ENCODE measurements around the gene FSIP2. TPM values are rescaled to one million over a fixed set of nuclear protein-coding genes. Genes with fewer than 3 reads are reported as not detected.

Gene FSIP2
- total and polyA plus RNA-seq, 2 donors (not counting 3 experiments of a cell fraction or from before 2014, with no cell fraction given), result 0.04 to 0.24 TPM

GRCh38 chr2:185780890-185781289 is 42.3 kb downstream of the FSIP2 start:
- dilution Hi-C loops (cut with MboI; ENCODE audit: extremely low pct_ligation_motif_present, low sequenced_read_pairs), result no loop called here
- CTCF ChIA-PET, result no interaction called here
- Histone ChIP-seq H3K9me1 (replicated peaks; ENCODE audit: control insufficient read depth, extremely low read depth, insufficient read depth, low read length) (no peaks in the 10 kb centered on the region), H3K36me3 (ENCODE audit: control insufficient read depth in 2 of 2, extremely low read depth in 1 of 2, insufficient read depth in 2 of 2, low read length in 2 of 2) (no peaks in the 10 kb centered on the region), H3K27ac (ENCODE audit: insufficient read depth, low read depth, low read length) (no peak overlapping the region), H3K4me3 (replicated peaks in 1 of 3; ENCODE audit: insufficient read depth in 1 of 3, low read depth in 1 of 3, low read length in 3 of 3) (no peak overlapping the region), H3K4me1 (ENCODE audit: control insufficient read depth, extremely low read depth, insufficient read depth, low read length) (no peaks in the 10 kb centered on the region), H3K9ac (replicated peaks; ENCODE audit: extremely low read depth, insufficient read depth, low read length) (no peak overlapping the region), H3K79me2 (ENCODE audit: control insufficient read depth, insufficient read depth, low read length) (no peaks in the 10 kb centered on the region), H3K9me3 (replicated peaks; ENCODE audit: control insufficient read depth, insufficient read depth, low read length) (no peaks in the 10 kb centered on the region), H3K4me2 (ENCODE audit: insufficient read depth, low read length) (no peak overlapping the region), H3K27me3 (ENCODE audit: control insufficient read depth in 2 of 2, insufficient read depth in 2 of 2, low read length in 2 of 2) (no peaks in the 10 kb centered on the region), H2AFZ (ENCODE audit: low read depth, low read length) (no peak overlapping the region), H4K20me1 (replicated peaks; ENCODE audit: control insufficient read depth, extremely low read depth, insufficient read depth, low read length) (no peaks in the 10 kb centered on the region)
- TF ChIP-seq JUN (IDR thresholded peaks at IDR 0.05; ENCODE audit: borderline replicate concordance, insufficient read depth, insufficient read length, low read depth), result no peak
- TF ChIP-seq FOS (IDR thresholded peaks at IDR 0.05; ENCODE audit: borderline replicate concordance, insufficient read depth, low read length), result no peak
- intact Hi-C loops (cut with micrococcal nuclease), result no loop called here
- BruUV-seq (replicated peaks), result no TSS peak
- DNase-seq (ENCODE audit: low read depth, low spot score) (no peak), FAIRE-seq (no peak)
- POLR2A ChIA-PET, result no interaction called here

GRCh38 chr2:185782223-185782769 is 43.7 kb downstream of the FSIP2 start:
- Histone ChIP-seq H3K4me2 (ENCODE audit: insufficient read depth, low read length) (no peak overlapping the region), H3K4me3 (replicated peaks in 1 of 3; ENCODE audit: insufficient read depth in 1 of 3, low read depth in 1 of 3, low read length in 3 of 3) (no peak overlapping the region), H3K27me3 (ENCODE audit: control insufficient read depth in 2 of 2, insufficient read depth in 2 of 2, low read length in 2 of 2) (no peaks in the 10 kb centered on the region), H3K9ac (replicated peaks; ENCODE audit: extremely low read depth, insufficient read depth, low read length) (no peak overlapping the region), H2AFZ (ENCODE audit: low read depth, low read length) (no peak overlapping the region), H3K27ac (ENCODE audit: insufficient read depth, low read depth, low read length) (no peak overlapping the region), H3K36me3 (ENCODE audit: control insufficient read depth in 2 of 2, extremely low read depth in 1 of 2, insufficient read depth in 2 of 2, low read length in 2 of 2) (no peaks in the 10 kb centered on the region), H3K4me1 (ENCODE audit: control insufficient read depth, extremely low read depth, insufficient read depth, low read length) (peaks cover under 1% of the 10 kb centered on the region), H3K9me1 (replicated peaks; ENCODE audit: control insufficient read depth, extremely low read depth, insufficient read depth, low read length) (no peaks in the 10 kb centered on the region), H4K20me1 (replicated peaks; ENCODE audit: control insufficient read depth, extremely low read depth, insufficient read depth, low read length) (no peaks in the 10 kb centered on the region), H3K79me2 (ENCODE audit: control insufficient read depth, insufficient read depth, low read length) (no peaks in the 10 kb centered on the region), H3K9me3 (replicated peaks; ENCODE audit: control insufficient read depth, insufficient read depth, low read length) (no peaks in the 10 kb centered on the region)
- DNase-seq (ENCODE audit: low read depth, low spot score) (no peak), FAIRE-seq (no peak)
- CTCF ChIA-PET, result interaction anchor here (1.1 kb wide), 1 partner anchor 14 kb away, joined by 4 read pairs; no protein-coding TSS in a partner anchor
- POLR2A ChIA-PET, result no interaction called here
- BruUV-seq (replicated peaks), result no TSS peak
- intact Hi-C loops (cut with micrococcal nuclease), result no loop called here
- no peak for TF ChIP-seq EZH2 (IDR thresholded peaks at IDR 0.05; ENCODE audit: borderline replicate concordance, low read depth, low read length, severe bottlenecking)
- TF ChIP-seq FOS (IDR thresholded peaks at IDR 0.05; ENCODE audit: borderline replicate concordance, insufficient read depth, low read length), result no peak
- TF ChIP-seq MAX (IDR thresholded peaks at IDR 0.05; ENCODE audit: insufficient read depth, insufficient read length), result no peak
- TF ChIP-seq POLR2A (IDR thresholded peaks at IDR 0.05; ENCODE audit: low read depth, low read length), result no peak
- TF ChIP-seq POLR2AphosphoS5 (IDR thresholded peaks at IDR 0.05; ENCODE audit: insufficient read depth, low read depth, low read length), result no peak
- no peak for TF ChIP-seq GATA2 (IDR thresholded peaks at IDR 0.05; ENCODE audit: insufficient read depth, insufficient read length, low read depth, low read length)
- no peak for TF ChIP-seq MYC (IDR thresholded peaks at IDR 0.05; ENCODE audit: low read depth, low read length)
- TF ChIP-seq JUN (IDR thresholded peaks at IDR 0.05; ENCODE audit: borderline replicate concordance, insufficient read depth, insufficient read length, low read depth), result no peak
- no peak for TF ChIP-seq CTCF (IDR thresholded peaks at IDR 0.05; ENCODE audit: extremely low read depth in 1 of 2, insufficient read depth in 1 of 2, low read depth in 1 of 2, low read length in 2 of 2)
- dilution Hi-C loops (cut with MboI; ENCODE audit: extremely low pct_ligation_motif_present, low sequenced_read_pairs), result no loop called here

All from endothelial cell of umbilical vein (primary cell).